Upper lobe of right lung (tissue), 1 donor: Measurements from ENCODE around the gene ANKRD13A. TPM values are rescaled to one million over a fixed set of nuclear protein-coding genes. Genes with fewer than 3 reads are reported as not detected.

Source experiments
- ATAC-seq: fragments of 200-7000 bp; cut with Tn5 transposase; one replicate; pipeline ENCODE4 v1.9.1; 2020; ENCODE audit warnings: mild to moderate bottlenecking, moderate library complexity
- DNase-seq: peaks from one replicate; pipeline ENCODE4 v3.0.0-alpha.2; 2020
- H3K27ac ChIP-seq: fragments of 200-600 bp; one replicate; pipeline ENCODE4 v1.8.0; 2022
- H3K27me3 ChIP-seq: fragments of 200-600 bp; one replicate; pipeline ENCODE4 v1.8.0; 2022; ENCODE audit warnings: mild to moderate bottlenecking
- H3K36me3 ChIP-seq: fragments of 200-600 bp; one replicate; pipeline ENCODE4 v1.8.0; 2022
- H3K4me1 ChIP-seq: fragments of 200-600 bp; one replicate; pipeline ENCODE4 v1.8.0; 2022
- H3K4me3 ChIP-seq: fragments of 200-600 bp; one replicate; pipeline ENCODE4 v1.8.0; 2022; ENCODE audit warnings: mild to moderate bottlenecking
- H3K9me3 ChIP-seq: fragments of 200-600 bp; one replicate; pipeline ENCODE4 v1.8.0; 2022
- CTCF ChIP-seq: fragments of 200-600 bp; IDR thresholded peaks from one replicate; pipeline ENCODE4 v1.8.0; 2022; ENCODE audit warnings: antibody characterized with exemption
- intact Hi-C: fragments of 100-400 bp; cut with DNase I; formaldehyde crosslinking; loops from one replicate; pipeline ENCODE4 v1.11.0; 2022
- total RNA-seq: library from RNA; stranded (reverse); fragmentation: NEBNext Ultra II Directional; extraction: Animal tissue kit (Norgen Biotek cat#: 25700); gene quantifications from one replicate; pipeline ENCODE4 v1.2.1, GENCODE V29; 2021
- donor health status: DM: no; HTN: yes; CAD: no; lungs with severe emphysema.

The ANKRD13A gene
- total RNA-seq, 1 donor from 2014 or later = 54.0 TPM

GRCh38 chr12:109987615-109988014 is 11.6 kb upstream of the ANKRD13A start:
- H3K27ac ChIP-seq = no peak overlapping the region
- ATAC-seq (no peak), DNase-seq (no peak)
- no peak overlapping the region for H3K4me3 ChIP-seq
- no peaks in the 10 kb centered on the region for H3K9me3 ChIP-seq
- H3K27me3 ChIP-seq = no peaks in the 10 kb centered on the region
- peaks cover 89% of the 10 kb centered on the region for H3K36me3 ChIP-seq
- intact Hi-C loops = no loop called here
- H3K4me1 ChIP-seq = no peaks in the 10 kb centered on the region
- no peak for TF ChIP-seq CTCF

GRCh38 chr12:109988274-109988673 is 11.0 kb upstream of the ANKRD13A start:
- no peaks in the 10 kb centered on the region for H3K9me3 ChIP-seq
- no peaks in the 10 kb centered on the region for H3K27me3 ChIP-seq
- intact Hi-C loops = no loop called here
- peaks cover 83% of the 10 kb centered on the region for H3K36me3 ChIP-seq
- no peak for DNase-seq
- no peak overlapping the region for H3K27ac ChIP-seq
- no peak overlapping the region for H3K4me3 ChIP-seq
- no peak for ATAC-seq
- no peak for TF ChIP-seq CTCF
- no peaks in the 10 kb centered on the region for H3K4me1 ChIP-seq

- DNase-seq (no peak), ATAC-seq (no peak)
- H3K9me3 ChIP-seq = no peaks in the 10 kb centered on the region
- TF ChIP-seq CTCF = no peak
- no peaks in the 10 kb centered on the region for H3K27me3 ChIP-seq
- no peak overlapping the region for H3K27ac ChIP-seq
- intact Hi-C loops = no loop called here
- H3K36me3 ChIP-seq = peaks cover 76% of the 10 kb centered on the region
- H3K4me1 ChIP-seq = peaks cover 1% of the 10 kb centered on the region
- no peak overlapping the region for H3K4me3 ChIP-seq
Observed at GRCh38 chr12:109988903-109989302, 10.3 kb upstream of the ANKRD13A start.

GRCh38 chr12:109989380-109989779 is 9.8 kb upstream of the ANKRD13A start:
- Histone ChIP-seq H3K9me3 (no peaks in the 10 kb centered on the region), H3K27me3 (no peaks in the 10 kb centered on the region), H3K4me1 (peaks cover 6% of the 10 kb centered on the region), H3K36me3 (peaks cover 71% of the 10 kb centered on the region), H3K27ac (no peak overlapping the region), H3K4me3 (no peak overlapping the region)
- TF ChIP-seq CTCF = no peak
- no peak for DNase-seq
- intact Hi-C loops = no loop called here
- ATAC-seq = no peak

GRCh38 chr12:109991586-109991985 is 7.6 kb upstream of the ANKRD13A start:
- Histone ChIP-seq H3K4me3 (no peak overlapping the region), H3K27me3 (no peaks in the 10 kb centered on the region), H3K36me3 (peaks cover 50% of the 10 kb centered on the region), H3K9me3 (no peaks in the 10 kb centered on the region), H3K4me1 (peaks cover 18% of the 10 kb centered on the region), H3K27ac (no peak overlapping the region)
- intact Hi-C loops = no loop called here
- no peak for TF ChIP-seq CTCF
- DNase-seq = no peak
- ATAC-seq = no peak

- Histone ChIP-seq H3K27ac (no peak overlapping the region), H3K4me3 (no peak overlapping the region), H3K27me3 (no peaks in the 10 kb centered on the region), H3K9me3 (no peaks in the 10 kb centered on the region), H3K4me1 (peaks cover 21% of the 10 kb centered on the region), H3K36me3 (peaks cover 35% of the 10 kb centered on the region)
- ATAC-seq (no peak), DNase-seq (no peak)
- intact Hi-C loops = no loop called here
- TF ChIP-seq CTCF = no peak
Observed at GRCh38 chr12:109993091-109993490, 6.1 kb upstream of the ANKRD13A start.
